ENCODE results near the gene RAB3C.

RAB3C gene

GRCh38 chr5:58842852-58843251 lies 260.0 kb downstream of the RAB3C start:
- no peak for DNase-seq

- DNase-seq = no peak
Measured at GRCh38 chr5:58844395-58844794, 261.5 kb downstream of the RAB3C start.

DNA sequence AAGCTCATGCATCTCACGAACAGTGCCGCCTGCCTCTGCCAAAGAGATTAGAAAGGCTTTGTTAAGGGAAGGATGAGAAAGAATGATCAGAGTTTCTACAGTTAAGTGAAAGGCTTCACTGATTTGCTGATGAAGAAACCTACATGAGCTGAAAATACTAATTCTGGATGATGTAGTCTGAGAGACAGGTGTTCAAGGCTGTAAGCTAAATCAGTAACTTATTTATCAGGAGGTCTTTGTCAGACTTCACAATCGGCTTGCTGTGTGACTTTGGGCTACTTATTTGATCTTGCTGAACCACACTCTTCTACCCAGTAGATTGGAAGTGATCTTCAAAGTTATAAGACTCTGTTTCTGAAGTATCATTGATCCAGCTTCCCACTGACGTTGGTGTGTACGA lies 264.2 kb downstream of the RAB3C start:
- DNase-seq = no peak

DNA sequence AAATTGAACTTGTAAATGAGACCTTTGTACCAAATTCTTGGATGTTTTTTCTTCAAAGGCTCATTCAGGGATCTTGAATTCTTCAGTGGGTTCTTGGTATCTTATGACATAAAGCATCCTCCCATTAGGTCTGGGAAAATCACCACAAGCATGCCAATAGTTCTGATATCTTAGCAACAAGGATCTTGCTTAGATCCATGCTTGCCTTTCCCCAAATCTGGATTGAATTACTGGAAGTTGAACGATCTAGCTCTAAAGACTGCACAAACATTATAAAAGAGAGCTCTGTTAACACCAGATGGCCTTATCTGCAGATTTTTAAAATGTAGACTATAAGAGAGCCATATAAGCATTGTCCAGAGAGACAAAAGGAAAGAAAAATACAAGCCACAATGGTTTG lies 266.3 kb downstream of the RAB3C start:
- no peak for DNase-seq

- peak; percentile 52 for DNase-seq
Measured at GRCh38 chr5:58849921-58850667, 267.2 kb downstream of the RAB3C start.

- DNase-seq = no peak
Measured at GRCh38 chr5:58851153-58851552, 268.3 kb downstream of the RAB3C start.

- DNase-seq = no peak
Measured at GRCh38 chr5:58851571-58851970, 268.7 kb downstream of the RAB3C start.

DNA sequence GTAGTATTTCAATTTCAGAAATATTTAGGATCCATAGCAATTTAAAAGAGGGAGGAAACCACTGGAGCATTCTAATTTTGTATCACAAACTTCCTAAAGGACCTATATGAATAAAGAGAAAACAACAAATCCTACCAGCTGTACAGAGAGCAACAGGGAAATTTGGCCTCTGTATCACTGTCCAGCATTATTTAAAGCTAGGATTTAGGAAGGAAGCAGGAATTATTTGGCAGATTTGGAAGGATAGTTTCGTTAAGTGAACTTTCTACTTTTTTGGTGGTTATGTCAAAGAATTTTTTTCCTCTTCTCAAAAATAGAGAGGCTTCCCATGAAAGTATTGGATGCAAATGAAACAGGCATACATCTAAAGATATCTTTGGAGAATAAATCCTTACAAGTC lies 269.7 kb downstream of the RAB3C start:
- no peak for DNase-seq

DNA sequence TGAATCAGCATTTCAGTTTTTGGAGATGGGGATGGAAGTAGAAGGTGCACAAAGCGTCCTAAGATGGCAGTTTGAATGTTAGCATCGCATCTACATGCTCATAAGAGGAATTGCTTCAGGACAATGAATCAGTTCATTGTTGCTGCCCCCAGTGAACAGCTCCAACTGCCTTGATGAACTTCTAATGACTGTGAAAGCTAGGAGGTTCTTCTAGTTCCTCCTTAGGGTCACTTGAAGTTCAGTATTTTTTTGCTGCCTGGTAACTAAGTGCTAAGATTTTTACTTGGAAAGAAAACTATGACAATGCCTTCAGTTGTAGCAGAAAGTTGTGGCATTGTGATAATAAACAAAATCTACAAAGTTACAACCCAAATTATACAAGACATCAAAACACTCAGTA lies 271.6 kb downstream of the RAB3C start:
- DNase-seq = no peak

GRCh38 chr5:58855851-58856739 lies 273.2 kb downstream of the RAB3C start:
- no peak for DNase-seq

DNA sequence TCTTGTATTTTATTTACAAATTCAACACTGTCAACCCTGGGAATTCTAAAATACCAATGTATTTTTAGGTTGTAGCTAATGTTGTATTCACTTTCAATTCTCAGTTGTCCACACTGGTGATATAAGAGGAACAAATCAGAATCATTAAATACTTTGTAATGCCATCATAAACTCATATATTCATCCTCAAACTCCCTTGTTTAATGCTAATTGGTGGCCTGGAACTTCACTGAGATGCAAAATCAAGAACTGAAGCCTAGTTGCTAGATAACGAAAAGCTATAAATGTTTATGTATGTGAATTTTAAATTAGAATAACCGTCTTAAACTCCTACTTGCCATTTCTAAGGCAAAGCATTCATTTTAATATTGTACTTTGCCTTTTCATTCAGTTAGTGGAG lies 274.7 kb downstream of the RAB3C start:
- DNase-seq = no peak

DNA sequence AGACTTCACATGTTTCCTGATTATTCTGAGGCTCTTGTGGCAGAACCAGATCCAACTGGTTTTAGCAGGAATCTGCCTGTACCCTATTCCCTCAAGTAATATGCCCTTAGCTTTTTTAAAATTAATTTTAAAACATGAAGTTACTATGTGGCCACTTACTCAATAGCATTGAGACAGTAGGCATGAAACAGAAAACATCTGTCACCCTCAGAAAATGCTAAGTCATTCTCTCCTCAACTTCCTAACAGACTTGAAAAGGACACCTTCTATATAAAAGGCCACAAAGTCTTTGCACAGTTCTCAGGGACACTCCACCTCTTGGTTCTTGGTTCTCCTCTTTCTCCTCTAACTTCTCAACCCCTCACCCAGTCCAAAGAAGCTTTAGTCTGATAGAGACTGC lies 277.8 kb downstream of the RAB3C start:
- DNase-seq = no peak

DNA sequence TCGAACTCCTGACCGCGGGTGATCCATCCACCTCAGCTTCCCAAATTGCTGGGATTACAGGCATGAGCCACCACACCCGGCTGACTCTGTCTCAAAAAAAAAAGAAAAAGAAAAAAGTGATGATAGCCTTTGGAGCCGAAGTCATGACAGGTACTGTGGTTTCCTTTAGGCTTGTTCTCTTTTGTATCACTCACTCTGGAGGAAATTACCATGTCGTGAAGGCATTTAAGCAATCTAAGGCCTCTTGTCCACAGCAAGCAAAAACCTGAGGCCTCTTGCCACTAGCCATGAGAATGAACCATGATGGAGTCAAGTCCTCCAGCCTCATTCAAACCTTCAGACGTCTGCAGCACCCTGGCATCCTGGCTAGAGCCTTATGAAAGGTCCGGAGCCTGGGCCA lies 286.1 kb downstream of the RAB3C start:
- DNase-seq = no peak

DNA sequence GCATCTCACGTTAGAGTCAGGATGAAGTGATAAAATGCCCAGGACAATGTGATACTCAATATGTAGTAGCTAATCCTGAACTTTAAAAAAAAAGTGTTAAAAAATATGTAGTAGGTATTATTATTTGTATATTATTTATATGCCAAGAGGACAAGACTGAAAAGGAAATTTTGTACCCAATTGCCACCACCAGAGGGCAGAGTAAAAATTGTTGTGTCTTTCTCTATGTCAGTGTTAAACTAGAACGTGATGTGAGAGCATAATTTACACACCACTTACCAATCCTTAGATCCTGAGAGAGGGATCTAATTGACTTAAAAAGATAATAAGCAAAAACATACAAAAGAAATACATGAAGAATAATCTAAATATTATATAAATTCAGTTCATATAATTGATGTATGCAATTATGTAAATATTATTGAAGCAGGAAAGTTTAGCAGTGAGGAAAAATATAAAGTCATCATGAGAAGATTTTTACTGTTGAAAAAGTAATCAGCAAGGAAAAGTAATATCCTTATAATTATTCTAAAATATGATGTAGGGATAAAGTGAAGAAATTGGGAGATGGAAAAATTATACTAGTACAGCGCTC lies 288.9 kb downstream of the RAB3C start:
- DNase-seq = peak; percentile 44

- no peak for DNase-seq
Measured at GRCh38 chr5:58872670-58873273, 289.9 kb downstream of the RAB3C start.

DNA sequence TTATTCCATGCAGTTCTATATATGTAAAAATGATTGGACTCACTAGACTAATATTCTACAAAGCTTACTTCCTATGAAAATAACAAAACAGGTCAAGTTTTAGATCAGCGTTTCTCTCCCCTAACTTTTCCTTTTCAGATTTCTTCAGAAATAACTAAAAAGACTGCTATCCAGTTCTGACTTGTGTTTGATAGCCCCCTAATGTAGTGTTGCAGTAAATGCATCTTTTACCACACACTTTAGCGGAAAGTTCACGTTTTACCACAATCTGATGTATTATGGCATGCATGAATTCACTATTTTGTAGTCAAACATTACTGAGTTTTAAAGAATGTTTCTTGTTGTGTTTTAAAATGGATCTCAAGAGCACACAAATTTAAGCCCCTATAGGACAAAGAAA lies 292.7 kb downstream of the RAB3C start:
- DNase-seq = no peak

DNA sequence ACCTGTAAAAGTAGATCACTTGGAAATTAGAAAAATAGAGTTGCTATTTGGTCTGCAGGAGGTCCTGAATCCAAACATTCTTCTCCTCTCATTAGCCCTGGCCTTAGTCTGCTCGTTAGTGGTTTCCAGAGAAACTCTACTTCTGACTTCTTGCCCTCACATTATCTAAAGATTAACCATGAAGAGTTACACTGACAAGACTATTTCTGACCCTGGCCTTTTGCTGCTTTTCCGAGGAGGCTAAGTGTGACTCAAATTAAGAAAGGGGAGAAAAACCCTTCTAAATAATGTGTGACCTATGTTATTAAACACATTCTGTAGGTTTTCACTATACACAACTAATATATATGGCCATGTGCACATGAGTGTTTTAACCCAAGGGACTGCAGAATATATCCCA lies 302.4 kb downstream of the RAB3C start:
- DNase-seq = no peak

GRCh38 chr5:58886315-58887207 lies 303.7 kb downstream of the RAB3C start:
- peak; percentile 69 for DNase-seq

DNA sequence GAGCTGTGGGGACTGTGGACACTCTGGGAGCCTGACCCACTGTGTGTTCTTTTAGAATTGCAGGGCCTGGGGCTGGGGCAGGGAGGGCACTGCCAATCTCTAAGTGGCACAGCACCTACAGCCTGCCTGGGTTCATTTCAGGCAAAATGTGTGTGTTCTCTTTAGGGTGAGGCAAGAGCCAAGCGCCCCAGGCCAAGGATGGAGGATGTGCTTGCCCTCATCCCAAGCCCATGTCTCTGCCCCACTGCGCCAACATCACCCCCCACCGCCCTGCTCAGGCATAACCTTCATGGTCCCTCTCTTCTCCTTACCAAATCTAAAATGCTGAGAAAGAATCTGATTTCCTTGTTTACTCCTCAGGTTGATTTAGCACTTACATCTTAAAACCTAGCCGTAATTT lies 304.4 kb downstream of the RAB3C start:
- no peak for DNase-seq

- no peak for DNase-seq
Measured at GRCh38 chr5:58887721-58888409, 305.0 kb downstream of the RAB3C start.

DNA sequence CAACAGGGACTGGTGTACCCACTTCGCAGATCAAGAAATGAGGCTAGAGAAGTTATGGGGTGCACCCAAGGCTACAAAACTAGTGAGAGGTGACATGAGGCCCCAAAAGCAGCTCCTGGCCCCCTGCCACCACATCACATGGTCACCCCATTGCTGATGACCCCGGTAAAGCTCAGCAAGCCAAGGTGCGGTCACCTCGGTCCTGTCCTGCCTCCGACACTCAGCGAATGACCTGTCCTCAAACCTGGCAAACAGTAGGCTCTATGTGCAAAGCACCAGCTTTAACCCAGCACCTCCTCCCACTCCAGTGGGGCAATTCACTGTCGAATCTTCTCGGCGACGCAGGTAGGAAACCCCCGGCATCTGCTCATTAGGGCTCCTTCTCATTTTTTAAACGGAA lies 307.4 kb downstream of the RAB3C start:
- no peak for DNase-seq

GRCh38 chr5:58890701-58891085 lies 307.8 kb downstream of the RAB3C start:
- DNase-seq = no peak
